Measurements from ENCODE around the gene TNPO1.

Gene TNPO1

GRCh38 chr5:72937517-72938061 lies 121.1 kb downstream of the TNPO1 start:
- H3K4me3 ChIP-seq, result 0 out of 20 replicates have a peak overlapping the region, but pooled peaks of 1 of the 10 experiments have one; percentile 20
- H3K4me2 ChIP-seq, result peak overlapping the region in 5 of 11 experiments; percentile 26 to 88 (median 65); a peak in 9 of 22 replicates
- TF ChIP-seq Cebpa-rat (IDR thresholded peaks at IDR 0.05), result no peak
- H3K9me3 ChIP-seq (replicated peaks in 1 of 11), result peaks cover 0 to 24% (median 11%) of the 10 kb centered on the region in 11 experiments; a peak in 16 of 22 replicates
- no peaks in the 10 kb centered on the region for H4K20me1 ChIP-seq
- peak overlapping the region in 3 of 11 experiments; percentile 65 to 77 (median 76); a peak in 7 of 22 replicates for H3K27ac ChIP-seq
- H3K27me3 ChIP-seq, result no peaks in the 10 kb centered on the region
- peak overlapping the region in 2 of 11 experiments; percentile 63 to 73; a peak in 4 of 22 replicates for H3K9ac ChIP-seq
- no peaks in the 10 kb centered on the region for H3K36me3 ChIP-seq
- peaks cover 0 to 71% (median 3%) of the 10 kb centered on the region in 10 experiments; a peak in 10 of 20 replicates for H3K4me1 ChIP-seq

- Histone ChIP-seq H3K4me2 (peak overlapping the region in 4 of 11 experiments; percentile 50 to 88 (median 72); a peak in 8 of 22 replicates), H3K9ac (peak overlapping the region in 2 of 11 experiments; percentile 63 to 73; a peak in 4 of 22 replicates), H3K4me3 (0 out of 20 replicates have a peak overlapping the region, but pooled peaks of 1 of the 10 experiments have one; percentile 20), H3K27me3 (no peaks in the 10 kb centered on the region), H4K20me1 (no peaks in the 10 kb centered on the region), H3K4me1 (peaks cover 0 to 73% (median 3%) of the 10 kb centered on the region in 10 experiments; a peak in 10 of 20 replicates), H3K9me3 (replicated peaks in 1 of 11) (peaks cover 0 to 21% (median 11%) of the 10 kb centered on the region in 11 experiments; a peak in 15 of 22 replicates), H3K36me3 (no peaks in the 10 kb centered on the region), H3K27ac (peak overlapping the region in 3 of 11 experiments; percentile 65 to 77 (median 76); a peak in 6 of 22 replicates)
- TF ChIP-seq Cebpa-rat (IDR thresholded peaks at IDR 0.05), result no peak
Observed at GRCh38 chr5:72938206-72938605, 121.7 kb downstream of the TNPO1 start.

- H3K36me3 ChIP-seq, result no peaks in the 10 kb centered on the region
- H3K27me3 ChIP-seq, result no peaks in the 10 kb centered on the region
- H3K4me1 ChIP-seq, result peaks cover 0 to 83% (median 3%) of the 10 kb centered on the region in 10 experiments; a peak in 10 of 20 replicates
- H3K9me3 ChIP-seq (replicated peaks in 1 of 11), result peaks cover 0 to 14% (median 6%) of the 10 kb centered on the region in 11 experiments; a peak in 15 of 22 replicates
- TF ChIP-seq Cebpa-rat (IDR thresholded peaks at IDR 0.05), result peak in 1 of 11 experiments; percentile 35; a peak in 1 of 22 replicates
- no peaks in the 10 kb centered on the region for H4K20me1 ChIP-seq
- H3K27ac ChIP-seq, result peak overlapping the region in 3 of 11 experiments; percentile 65 to 77 (median 76); a peak in 6 of 22 replicates
- peak overlapping the region in 4 of 11 experiments; percentile 0 to 88 (median 72); a peak in 6 of 22 replicates for H3K4me2 ChIP-seq
- H3K4me3 ChIP-seq, result no peak overlapping the region
- H3K9ac ChIP-seq, result peak overlapping the region in 3 of 11 experiments; percentile 13 to 73 (median 25); a peak in 2 of 22 replicates
Observed at GRCh38 chr5:72940082-72940481, 123.6 kb downstream of the TNPO1 start.

GRCh38 chr5:72943307-72943706 lies 126.8 kb downstream of the TNPO1 start:
- Histone ChIP-seq H3K4me3 (no peak overlapping the region), H3K9me3 (replicated peaks in 1 of 11) (0 out of 22 replicates have a peak, but pooled peaks cover 0 to 3% (median 0%) of the 10 kb centered on the region in 11 experiments), H4K20me1 (no peaks in the 10 kb centered on the region), H3K27ac (no peak overlapping the region), H3K4me2 (peak overlapping the region in 1 of 11 experiments; percentile 15; a peak in 2 of 22 replicates), H3K27me3 (no peaks in the 10 kb centered on the region), H3K4me1 (peaks cover 0 to 84% (median 0%) of the 10 kb centered on the region in 10 experiments; a peak in 8 of 20 replicates), H3K36me3 (no peaks in the 10 kb centered on the region), H3K9ac (no peak overlapping the region)
- TF ChIP-seq Cebpa-rat (IDR thresholded peaks at IDR 0.05), result no peak

GRCh38 chr5:72947498-72947897 lies 131.0 kb downstream of the TNPO1 start:
- Histone ChIP-seq H3K36me3 (no peaks in the 10 kb centered on the region), H3K4me2 (peak overlapping the region in 3 of 11 experiments; percentile 11 to 73 (median 67); a peak in 5 of 22 replicates), H3K4me3 (no peak overlapping the region), H3K27ac (peak overlapping the region in 2 of 11 experiments; percentile 12 to 38; a peak in 2 of 22 replicates), H3K27me3 (no peaks in the 10 kb centered on the region), H3K9me3 (replicated peaks in 1 of 11) (no peaks in the 10 kb centered on the region), H3K4me1 (peaks cover 0 to 83% (median 13%) of the 10 kb centered on the region in 10 experiments; a peak in 14 of 20 replicates), H3K9ac (no peak overlapping the region), H4K20me1 (no peaks in the 10 kb centered on the region)
- TF ChIP-seq Cebpa-rat (IDR thresholded peaks at IDR 0.05), result no peak

- Histone ChIP-seq H3K36me3 (no peaks in the 10 kb centered on the region), H3K4me1 (peaks cover 0 to 96% (median 16%) of the 10 kb centered on the region in 10 experiments; a peak in 14 of 20 replicates), H3K27ac (no peak overlapping the region), H4K20me1 (no peaks in the 10 kb centered on the region), H3K9ac (no peak overlapping the region), H3K4me3 (no peak overlapping the region), H3K27me3 (peaks cover 0 to 10% (median 8%) of the 10 kb centered on the region in 11 experiments; a peak in 15 of 22 replicates), H3K4me2 (peak overlapping the region in 3 of 11 experiments; percentile 38 to 73 (median 71); a peak in 5 of 22 replicates), H3K9me3 (replicated peaks in 1 of 11) (no peaks in the 10 kb centered on the region)
- TF ChIP-seq Cebpa-rat (IDR thresholded peaks at IDR 0.05), result no peak
Observed at GRCh38 chr5:72949481-72949880, 133.0 kb downstream of the TNPO1 start.

- peak overlapping the region in 5 of 11 experiments; percentile 7 to 54 (median 30); a peak in 6 of 22 replicates for H3K9ac ChIP-seq
- H3K4me3 ChIP-seq, result peak overlapping the region in 1 of 10 experiments; percentile 8; a peak in 1 of 20 replicates
- no peaks in the 10 kb centered on the region for H3K36me3 ChIP-seq
- H3K9me3 ChIP-seq (replicated peaks in 1 of 11), result no peaks in the 10 kb centered on the region
- peak overlapping the region in 5 of 11 experiments; percentile 54 to 77 (median 66); a peak in 11 of 22 replicates for H3K27ac ChIP-seq
- H3K4me2 ChIP-seq, result peak overlapping the region in 7 of 11 experiments; percentile 32 to 96 (median 74); a peak in 13 of 22 replicates
- no peaks in the 10 kb centered on the region for H4K20me1 ChIP-seq
- no peak for TF ChIP-seq Cebpa-rat (IDR thresholded peaks at IDR 0.05)
- H3K27me3 ChIP-seq, result peaks cover 0 to 30% (median 22%) of the 10 kb centered on the region in 11 experiments; a peak in 18 of 22 replicates
- H3K4me1 ChIP-seq, result peaks cover 8 to 83% (median 24%) of the 10 kb centered on the region in 10 experiments
Observed at GRCh38 chr5:72951671-72952468, 135.4 kb downstream of the TNPO1 start.

GRCh38 chr5:72954389-72954788 lies 137.9 kb downstream of the TNPO1 start:
- H3K36me3 ChIP-seq, result peaks cover 0 to 17% (median 0%) of the 10 kb centered on the region in 11 experiments; a peak in 4 of 22 replicates
- H3K4me1 ChIP-seq, result peaks cover 8 to 74% (median 29%) of the 10 kb centered on the region in 10 experiments
- H4K20me1 ChIP-seq, result peaks cover 0 to 23% (median 6%) of the 10 kb centered on the region in 11 experiments; a peak in 9 of 22 replicates
- H3K4me2 ChIP-seq, result peak overlapping the region in 3 of 11 experiments; percentile 85 to 96 (median 90); a peak in 6 of 22 replicates
- H3K9ac ChIP-seq, result peak overlapping the region in 2 of 11 experiments; percentile 41 to 96; a peak in 1 of 22 replicates
- peaks cover 0 to 47% (median 35%) of the 10 kb centered on the region in 11 experiments; a peak in 19 of 22 replicates for H3K27me3 ChIP-seq
- peak overlapping the region in 2 of 10 experiments; percentile 73 to 87; a peak in 4 of 20 replicates for H3K4me3 ChIP-seq
- H3K27ac ChIP-seq, result peak overlapping the region in 2 of 11 experiments; percentile 92 to 95; a peak in 3 of 22 replicates
- no peak for TF ChIP-seq Cebpa-rat (IDR thresholded peaks at IDR 0.05)
- H3K9me3 ChIP-seq (replicated peaks in 1 of 11), result peaks cover 0 to 21% (median 0%) of the 10 kb centered on the region in 11 experiments; a peak in 8 of 22 replicates
